NB4 (cell line): ENCODE data around the gene MUC6.

Experiments used
- DNase-seq: peaks from one replicate; pipeline ENCODE4 v3.0.0; 2010; ENCODE audit warnings: low read depth
- H3K4me3 ChIP-seq: one replicate; pipeline ENCODE4 v1.5.1; 2011; ENCODE audit warnings: mild to moderate bottlenecking, low read depth, low read length, moderate library complexity
- CTCF ChIP-seq: IDR thresholded peaks from one replicate; pipeline ENCODE4 v1.5.1; 2012; ENCODE audit warnings: low read depth, low read length
- MYC ChIP-seq: IDR thresholded peaks from 2 replicates; pipeline ENCODE4 v1.6.1; 2011; ENCODE audit warnings: low read depth, low read length
- POLR2A ChIP-seq: IDR thresholded peaks from 2 replicates; pipeline ENCODE4 v1.6.1; 2011; ENCODE audit warnings: mild to moderate bottlenecking; ENCODE audit not compliant: insufficient read length; ENCODE audit errors: extremely low read depth
- TF ChIP-seq, protein P1 (sequence below): IDR thresholded peaks from 2 replicates; pipeline ENCODE4 v1.6.1; 2011; ENCODE audit warnings: low read depth, low read length

The MUC6 gene

GRCh38 chr11:1015826-1016545 lies 20.5 kb downstream of the MUC6 start:
- TF ChIP-seq POLR2A (no peak), CTCF (no peak), MYC (no peak)
- TF ChIP-seq, protein P1, sequence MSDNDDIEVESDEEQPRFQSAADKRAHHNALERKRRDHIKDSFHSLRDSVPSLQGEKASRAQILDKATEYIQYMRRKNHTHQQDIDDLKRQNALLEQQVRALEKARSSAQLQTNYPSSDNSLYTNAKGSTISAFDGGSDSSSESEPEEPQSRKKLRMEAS = no peak
- no peak overlapping the region for H3K4me3 ChIP-seq
- peak; percentile 22 for DNase-seq

DNA sequence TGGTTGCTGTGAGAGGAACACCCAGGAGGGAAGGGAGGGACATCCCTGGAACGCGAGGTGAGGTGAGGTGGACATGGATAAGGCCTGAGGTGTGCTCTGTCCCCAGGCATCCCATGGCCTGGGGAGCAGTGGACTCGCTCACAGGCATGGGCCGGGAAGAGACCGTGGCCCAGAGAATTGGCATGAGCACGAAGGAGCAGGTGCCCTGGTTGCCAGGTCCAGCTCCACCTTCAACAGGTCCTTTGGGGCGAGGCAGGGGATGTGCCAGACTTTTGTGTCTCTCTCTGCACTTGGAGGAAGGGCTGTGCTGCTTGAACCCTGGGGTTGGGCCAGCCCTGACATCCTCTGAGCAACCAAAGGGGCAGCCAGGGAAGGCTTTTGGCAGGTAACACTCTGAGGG lies 21.5 kb downstream of the MUC6 start:
- TF ChIP-seq, protein P1 = no peak
- no peak for TF ChIP-seq MYC
- TF ChIP-seq POLR2A = no peak
- no peak for TF ChIP-seq CTCF
- no peak for DNase-seq
- H3K4me3 ChIP-seq = no peak overlapping the region

- no peak overlapping the region for H3K4me3 ChIP-seq
- DNase-seq = no peak
- TF ChIP-seq, protein P1 = no peak
- no peak for TF ChIP-seq POLR2A
Observed at GRCh38 chr11:1014276-1014675, 22.2 kb downstream of the MUC6 start.

GRCh38 chr11:1013631-1013935 lies 22.9 kb downstream of the MUC6 start:
- no peak overlapping the region for H3K4me3 ChIP-seq
- TF ChIP-seq CTCF = no peak
- no peak for TF ChIP-seq MYC
- TF ChIP-seq, protein P1 = no peak
- TF ChIP-seq POLR2A = no peak
- no peak for DNase-seq

DNA sequence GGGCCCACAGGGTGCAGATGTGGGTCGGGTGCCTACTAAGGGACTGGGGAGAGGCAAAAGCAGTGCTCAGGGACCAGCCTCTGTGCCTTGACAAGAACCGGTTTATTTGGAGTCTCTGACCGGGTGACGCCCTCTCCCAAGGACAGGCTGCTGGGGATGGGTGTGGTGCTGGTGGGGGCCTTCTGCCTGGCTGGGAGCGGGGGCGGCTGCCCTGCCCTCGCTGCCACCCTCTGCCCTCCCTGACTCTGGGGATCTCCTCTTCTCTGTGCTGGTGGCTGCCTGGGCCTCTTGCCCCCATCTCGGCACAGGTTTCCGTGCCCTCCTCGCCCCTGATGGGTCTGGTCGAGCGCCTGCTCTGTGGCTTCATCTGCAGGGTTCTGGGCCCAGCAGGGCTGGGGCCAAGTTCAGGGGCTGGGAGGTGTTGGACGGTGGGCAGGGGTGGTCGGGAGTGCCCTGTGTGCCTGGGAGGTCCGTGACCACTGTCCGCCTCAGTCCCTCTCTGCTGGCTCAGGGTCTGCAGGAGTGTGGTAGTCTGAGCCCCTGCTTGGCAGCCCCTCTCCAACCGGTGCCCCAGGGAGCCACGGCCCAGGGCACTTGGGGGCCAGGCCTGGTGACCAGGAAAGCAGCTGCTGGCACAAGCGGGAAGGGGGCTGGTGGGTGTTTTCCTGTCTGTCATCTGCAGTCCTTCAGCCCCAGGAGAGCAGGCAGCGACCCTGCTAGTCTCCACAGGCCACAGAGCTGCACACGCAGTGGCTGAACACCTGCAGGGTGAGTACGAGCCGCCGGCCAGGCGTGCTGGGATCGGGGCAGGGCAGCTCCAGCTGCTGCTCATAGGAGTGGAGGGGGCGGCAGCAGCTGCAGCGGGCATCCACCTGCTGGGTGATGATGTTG lies 23.5 kb downstream of the MUC6 start:
- no peak overlapping the region for H3K4me3 ChIP-seq
- no peak for DNase-seq
- TF ChIP-seq, protein P1 = no peak
- no peak for TF ChIP-seq CTCF
- no peak for TF ChIP-seq MYC
- TF ChIP-seq POLR2A = no peak

GRCh38 chr11:1012291-1012690 lies 24.2 kb downstream of the MUC6 start:
- TF ChIP-seq MYC (no peak), POLR2A (no peak), CTCF (no peak)
- TF ChIP-seq, protein P1 = no peak
- DNase-seq = no peak
- H3K4me3 ChIP-seq = no peak overlapping the region
